ENCODE results near the gene ALS2CL.
A peak's percentile ranks its signal among the peaks of the same experiment; 100 is the strongest.
"Not testable (repeated sequence)": the region's sequence is repeated elsewhere in the genome, so short reads cannot be mapped to it uniquely, and the experiment has no call there.

Gene ALS2CL, protein sequence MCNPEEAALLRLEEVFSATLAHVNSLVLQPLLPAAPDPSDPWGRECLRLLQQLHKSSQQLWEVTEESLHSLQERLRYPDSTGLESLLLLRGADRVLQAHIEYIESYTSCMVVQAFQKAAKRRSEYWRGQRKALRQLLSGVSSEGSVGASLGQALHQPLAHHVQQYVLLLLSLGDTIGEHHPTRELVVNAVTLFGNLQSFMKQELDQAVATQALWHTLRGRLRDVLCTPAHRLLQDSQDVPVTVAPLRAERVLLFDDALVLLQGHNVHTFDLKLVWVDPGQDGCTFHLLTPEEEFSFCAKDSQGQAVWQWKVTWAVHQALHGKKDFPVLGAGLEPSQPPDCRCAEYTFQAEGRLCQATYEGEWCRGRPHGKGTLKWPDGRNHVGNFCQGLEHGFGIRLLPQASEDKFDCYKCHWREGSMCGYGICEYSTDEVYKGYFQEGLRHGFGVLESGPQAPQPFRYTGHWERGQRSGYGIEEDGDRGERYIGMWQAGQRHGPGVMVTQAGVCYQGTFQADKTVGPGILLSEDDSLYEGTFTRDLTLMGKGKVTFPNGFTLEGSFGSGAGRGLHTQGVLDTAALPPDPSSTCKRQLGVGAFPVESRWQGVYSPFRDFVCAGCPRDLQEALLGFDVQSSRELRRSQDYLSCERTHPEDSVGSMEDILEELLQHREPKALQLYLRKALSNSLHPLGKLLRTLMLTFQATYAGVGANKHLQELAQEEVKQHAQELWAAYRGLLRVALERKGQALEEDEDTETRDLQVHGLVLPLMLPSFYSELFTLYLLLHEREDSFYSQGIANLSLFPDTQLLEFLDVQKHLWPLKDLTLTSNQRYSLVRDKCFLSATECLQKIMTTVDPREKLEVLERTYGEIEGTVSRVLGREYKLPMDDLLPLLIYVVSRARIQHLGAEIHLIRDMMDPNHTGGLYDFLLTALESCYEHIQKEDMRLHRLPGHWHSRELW

DNA sequence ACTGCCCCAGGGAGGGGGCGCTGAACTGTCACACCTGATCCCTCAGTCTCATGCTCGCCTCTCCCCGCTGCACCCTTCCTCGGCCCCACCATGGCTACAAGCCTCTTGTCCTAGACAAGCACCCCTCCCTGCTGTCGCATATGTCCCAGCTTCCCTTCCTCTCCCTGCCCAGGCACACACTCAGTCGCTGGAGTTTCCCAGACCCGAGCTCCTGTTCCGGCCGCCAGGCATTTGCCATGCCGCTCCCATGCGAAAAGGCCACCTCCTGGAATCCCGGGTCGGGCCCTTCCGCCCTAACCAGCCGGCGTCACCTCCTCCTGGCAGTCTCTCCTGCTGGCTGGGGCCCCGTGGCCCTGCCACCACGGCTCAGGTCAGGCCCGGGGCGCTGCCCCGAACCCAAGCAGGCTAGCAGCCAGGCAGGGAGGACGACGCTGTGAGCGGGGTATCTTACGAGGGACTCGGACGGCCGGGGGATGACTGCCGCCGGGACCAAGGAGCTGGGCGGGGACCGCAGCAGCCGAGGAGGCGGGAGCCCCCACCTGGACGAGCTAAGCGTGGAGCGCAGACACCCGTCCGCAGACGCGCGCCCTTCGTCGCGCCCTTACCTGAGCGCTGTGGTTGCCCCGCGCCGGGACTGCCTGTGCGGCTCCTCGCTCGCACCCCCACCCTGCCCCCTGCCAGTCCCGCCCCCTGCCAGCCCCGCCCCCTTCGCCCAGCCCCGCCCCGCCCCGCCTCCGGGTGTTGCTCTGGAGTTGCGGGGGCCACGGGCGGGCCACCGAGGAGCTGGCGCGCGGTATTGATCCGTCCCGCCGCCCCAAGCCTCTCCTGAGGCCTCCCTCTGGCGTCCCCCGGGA lies at the start of gene ALS2CL:
Gene ALS2CL, minus strand, starts transcription at position 642 of the 854 bp plus-strand sequence. CDS start 4,239 bp downstream, outside the sequence.
- H3K9ac ChIP-seq (ENCODE audit: low read depth in 1 of 2, low read length in 2 of 2), result peak within 1 kb of the TSS; percentile 82 to 88
- peaks cover 0 to 3% of the 10 kb centered on the region in 2 donors for H3K36me3 ChIP-seq (ENCODE audit: control insufficient read depth in 1 of 2, insufficient read depth in 2 of 2, low read length in 2 of 2)
- H3K4me3 ChIP-seq (ENCODE audit: low read depth in 1 of 2, low read length in 2 of 2), result peak within 1 kb of the TSS; percentile 82 to 83
- no peaks in the 10 kb centered on the region for H3K9me3 ChIP-seq (ENCODE audit: control insufficient read depth in 1 of 2, low read length in 2 of 2)
- H3K27ac ChIP-seq (ENCODE audit: low read depth, low read length), result peak within 1 kb of the TSS; percentile 66
- H3K4me1 ChIP-seq (ENCODE audit: control insufficient read depth in 1 of 2, insufficient read depth in 2 of 2, low read length in 2 of 2), result peaks cover 45 to 60% of the 10 kb centered on the region in 2 donors
- H3K27me3 ChIP-seq (ENCODE audit: control insufficient read depth in 1 of 2, insufficient read depth in 2 of 2, low read length in 2 of 2), result no peaks in the 10 kb centered on the region

GRCh38 chr3:46742992-46743585 lies 49.6 kb upstream of the ALS2CL start:
- H3K27ac ChIP-seq (ENCODE audit: low read depth, low read length), result no peak overlapping the region
- H3K4me1 ChIP-seq (ENCODE audit: control insufficient read depth in 1 of 2, insufficient read depth in 2 of 2, low read length in 2 of 2), result no peaks in the 10 kb centered on the region
- H3K9ac ChIP-seq (ENCODE audit: low read depth in 1 of 2, low read length in 2 of 2), result no peak overlapping the region
- no peaks in the 10 kb centered on the region for H3K36me3 ChIP-seq (ENCODE audit: control insufficient read depth in 1 of 2, insufficient read depth in 2 of 2, low read length in 2 of 2)
- no peaks in the 10 kb centered on the region for H3K27me3 ChIP-seq (ENCODE audit: control insufficient read depth in 1 of 2, insufficient read depth in 2 of 2, low read length in 2 of 2)
- no peak overlapping the region for H3K4me3 ChIP-seq (ENCODE audit: low read depth in 1 of 2, low read length in 2 of 2)
- no peaks in the 10 kb centered on the region for H3K9me3 ChIP-seq (ENCODE audit: control insufficient read depth in 1 of 2, low read length in 2 of 2)

DNA sequence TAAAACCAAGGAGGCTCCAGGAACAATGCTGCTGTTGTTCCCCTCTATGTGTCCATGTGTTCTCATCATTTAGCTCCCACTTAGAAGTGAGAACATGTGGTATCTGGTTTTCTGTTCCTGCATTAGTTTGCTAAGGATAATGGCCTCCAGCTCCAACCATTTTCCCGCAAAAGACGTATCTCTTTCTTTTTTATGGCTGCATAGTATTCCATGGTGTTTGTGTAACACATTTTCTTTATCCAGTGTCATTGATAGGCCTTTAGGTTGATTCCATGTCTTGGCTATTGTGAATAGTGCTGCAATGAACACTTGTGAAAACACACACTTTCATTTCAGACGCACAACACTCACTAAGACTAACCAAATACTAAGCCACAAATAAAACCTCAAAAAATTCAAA lies 46.1 kb upstream of the ALS2CL start:
- not testable (repeated sequence) for H3K36me3 ChIP-seq (ENCODE audit: control insufficient read depth in 1 of 2, insufficient read depth in 2 of 2, low read length in 2 of 2); H3K27ac ChIP-seq (ENCODE audit: low read depth, low read length); H3K4me3 ChIP-seq (ENCODE audit: low read depth in 1 of 2, low read length in 2 of 2); H3K4me1 ChIP-seq (ENCODE audit: control insufficient read depth in 1 of 2, insufficient read depth in 2 of 2, low read length in 2 of 2); H3K9me3 ChIP-seq (ENCODE audit: control insufficient read depth in 1 of 2, low read length in 2 of 2); H3K27me3 ChIP-seq (ENCODE audit: control insufficient read depth in 1 of 2, insufficient read depth in 2 of 2, low read length in 2 of 2); H3K9ac ChIP-seq (ENCODE audit: low read depth in 1 of 2, low read length in 2 of 2)

GRCh38 chr3:46737329-46737731 lies 43.9 kb upstream of the ALS2CL start:
- Histone ChIP-seq H3K27ac (ENCODE audit: low read depth, low read length) (no peak overlapping the region), H3K9me3 (ENCODE audit: control insufficient read depth in 1 of 2, low read length in 2 of 2) (no peaks in the 10 kb centered on the region), H3K36me3 (ENCODE audit: control insufficient read depth in 1 of 2, insufficient read depth in 2 of 2, low read length in 2 of 2) (no peaks in the 10 kb centered on the region), H3K4me1 (ENCODE audit: control insufficient read depth in 1 of 2, insufficient read depth in 2 of 2, low read length in 2 of 2) (no peaks in the 10 kb centered on the region), H3K4me3 (ENCODE audit: low read depth in 1 of 2, low read length in 2 of 2) (no peak overlapping the region), H3K27me3 (ENCODE audit: control insufficient read depth in 1 of 2, insufficient read depth in 2 of 2, low read length in 2 of 2) (no peaks in the 10 kb centered on the region), H3K9ac (ENCODE audit: low read depth in 1 of 2, low read length in 2 of 2) (no peak overlapping the region)

GRCh38 chr3:46736006-46736872 lies 42.8 kb upstream of the ALS2CL start:
- Histone ChIP-seq H3K4me3 (ENCODE audit: low read depth in 1 of 2, low read length in 2 of 2) (no peak overlapping the region), H3K4me1 (ENCODE audit: control insufficient read depth in 1 of 2, insufficient read depth in 2 of 2, low read length in 2 of 2) (no peaks in the 10 kb centered on the region), H3K9me3 (ENCODE audit: control insufficient read depth in 1 of 2, low read length in 2 of 2) (no peaks in the 10 kb centered on the region), H3K9ac (ENCODE audit: low read depth in 1 of 2, low read length in 2 of 2) (no peak overlapping the region), H3K27ac (ENCODE audit: low read depth, low read length) (no peak overlapping the region), H3K27me3 (ENCODE audit: control insufficient read depth in 1 of 2, insufficient read depth in 2 of 2, low read length in 2 of 2) (no peaks in the 10 kb centered on the region), H3K36me3 (ENCODE audit: control insufficient read depth in 1 of 2, insufficient read depth in 2 of 2, low read length in 2 of 2) (no peaks in the 10 kb centered on the region)

- H3K9me3 ChIP-seq (ENCODE audit: control insufficient read depth in 1 of 2, low read length in 2 of 2), result no peaks in the 10 kb centered on the region
- no peaks in the 10 kb centered on the region for H3K27me3 ChIP-seq (ENCODE audit: control insufficient read depth in 1 of 2, insufficient read depth in 2 of 2, low read length in 2 of 2)
- H3K36me3 ChIP-seq (ENCODE audit: control insufficient read depth in 1 of 2, insufficient read depth in 2 of 2, low read length in 2 of 2), result no peaks in the 10 kb centered on the region
- no peaks in the 10 kb centered on the region for H3K4me1 ChIP-seq (ENCODE audit: control insufficient read depth in 1 of 2, insufficient read depth in 2 of 2, low read length in 2 of 2)
- no peak overlapping the region for H3K9ac ChIP-seq (ENCODE audit: low read depth in 1 of 2, low read length in 2 of 2)
- no peak overlapping the region for H3K27ac ChIP-seq (ENCODE audit: low read depth, low read length)
- H3K4me3 ChIP-seq (ENCODE audit: low read depth in 1 of 2, low read length in 2 of 2), result no peak overlapping the region
These were observed 41.3 kb upstream of the ALS2CL start for GRCh38 chr3:46734773-46735172.

DNA sequence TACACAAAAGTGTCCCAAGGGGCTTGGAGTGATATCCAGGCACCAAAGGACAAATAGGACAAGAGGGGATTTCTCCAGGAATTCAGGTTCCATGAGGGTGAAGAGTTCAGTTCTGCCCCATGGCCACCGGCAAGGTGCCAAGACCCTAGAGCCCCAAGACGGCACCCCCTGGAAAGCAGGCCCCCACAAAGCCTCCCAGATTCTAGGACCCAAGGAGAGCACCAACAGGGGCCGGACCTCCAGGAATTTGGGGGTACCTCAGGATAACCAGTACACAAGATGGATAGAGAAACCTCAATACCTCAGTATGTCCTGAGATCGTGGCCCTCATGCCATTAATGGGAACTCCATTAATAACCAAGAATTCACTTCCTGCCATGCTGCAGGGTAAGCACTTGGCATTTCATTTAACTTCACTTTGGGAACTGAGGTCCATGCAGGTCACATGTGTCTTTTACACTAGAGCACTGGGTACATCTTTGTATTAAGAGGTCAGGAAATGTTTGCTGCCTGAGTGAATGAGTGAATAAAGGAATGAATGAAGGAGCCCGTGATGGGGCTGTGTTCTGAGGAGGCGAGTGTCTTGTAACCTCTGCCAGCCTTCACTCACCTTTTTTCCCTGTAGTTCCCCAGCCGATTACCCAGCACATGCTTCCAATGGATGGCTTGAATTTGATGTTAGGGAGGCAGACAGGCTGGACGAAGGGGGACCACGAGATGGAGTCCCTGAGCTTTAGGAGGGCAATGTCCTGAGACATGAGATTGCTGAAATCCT lies 39.7 kb upstream of the ALS2CL start:
- Histone ChIP-seq H3K27ac (ENCODE audit: low read depth, low read length) (no peak overlapping the region), H3K4me3 (ENCODE audit: low read depth in 1 of 2, low read length in 2 of 2) (no peak overlapping the region), H3K27me3 (ENCODE audit: control insufficient read depth in 1 of 2, insufficient read depth in 2 of 2, low read length in 2 of 2) (no peaks in the 10 kb centered on the region)

DNA sequence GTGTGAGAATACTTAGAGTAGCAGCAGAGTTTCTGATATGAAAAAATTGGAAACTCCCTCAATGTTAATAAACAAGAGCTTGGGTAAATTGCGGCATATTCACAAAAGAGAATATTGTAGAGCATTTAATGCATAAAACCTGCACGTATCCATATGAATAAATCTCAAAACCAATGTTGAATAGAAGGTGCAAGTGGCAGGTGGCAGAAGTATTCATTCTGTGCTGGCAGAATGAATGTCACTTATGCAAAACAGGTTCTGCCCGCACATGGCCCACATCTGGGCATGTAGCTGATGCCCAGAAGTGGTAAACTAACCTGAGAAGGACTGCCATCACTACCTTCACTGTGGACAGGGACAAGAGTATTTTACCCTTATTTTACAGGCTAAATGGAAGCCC lies 38.3 kb upstream of the ALS2CL start:
- H3K27me3 ChIP-seq (ENCODE audit: control insufficient read depth in 1 of 2, insufficient read depth in 2 of 2, low read length in 2 of 2), result no peaks in the 10 kb centered on the region
- H3K4me3 ChIP-seq (ENCODE audit: low read depth in 1 of 2, low read length in 2 of 2), result no peak overlapping the region
- no peaks in the 10 kb centered on the region for H3K9me3 ChIP-seq (ENCODE audit: control insufficient read depth in 1 of 2, low read length in 2 of 2)
- H3K27ac ChIP-seq (ENCODE audit: low read depth, low read length), result no peak overlapping the region
- H3K4me1 ChIP-seq (ENCODE audit: control insufficient read depth in 1 of 2, insufficient read depth in 2 of 2, low read length in 2 of 2), result no peaks in the 10 kb centered on the region
- no peaks in the 10 kb centered on the region for H3K36me3 ChIP-seq (ENCODE audit: control insufficient read depth in 1 of 2, insufficient read depth in 2 of 2, low read length in 2 of 2)
- H3K9ac ChIP-seq (ENCODE audit: low read depth in 1 of 2, low read length in 2 of 2), result no peak overlapping the region

More for the DNA sequence above, 39.7 kb upstream of the ALS2CL start:
- no peaks in the 10 kb centered on the region for H3K9me3 ChIP-seq (ENCODE audit: control insufficient read depth in 1 of 2, low read length in 2 of 2)
- H3K9ac ChIP-seq (ENCODE audit: low read depth in 1 of 2, low read length in 2 of 2), result no peak overlapping the region
- no peaks in the 10 kb centered on the region for H3K4me1 ChIP-seq (ENCODE audit: control insufficient read depth in 1 of 2, insufficient read depth in 2 of 2, low read length in 2 of 2)
- no peaks in the 10 kb centered on the region for H3K36me3 ChIP-seq (ENCODE audit: control insufficient read depth in 1 of 2, insufficient read depth in 2 of 2, low read length in 2 of 2)
